HG03342 (cell line): Measurements from ENCODE around the gene ANKS1B.

Experiments
- ATAC-seq: cut with Tn5 transposase; IDR thresholded peaks from one replicate; pipeline ENCODE4 v1.9.1; 2021; ENCODE audit warnings: mild to moderate bottlenecking, moderate library complexity; ENCODE audit not compliant: unreplicated experiment

Gene ANKS1B

DNA sequence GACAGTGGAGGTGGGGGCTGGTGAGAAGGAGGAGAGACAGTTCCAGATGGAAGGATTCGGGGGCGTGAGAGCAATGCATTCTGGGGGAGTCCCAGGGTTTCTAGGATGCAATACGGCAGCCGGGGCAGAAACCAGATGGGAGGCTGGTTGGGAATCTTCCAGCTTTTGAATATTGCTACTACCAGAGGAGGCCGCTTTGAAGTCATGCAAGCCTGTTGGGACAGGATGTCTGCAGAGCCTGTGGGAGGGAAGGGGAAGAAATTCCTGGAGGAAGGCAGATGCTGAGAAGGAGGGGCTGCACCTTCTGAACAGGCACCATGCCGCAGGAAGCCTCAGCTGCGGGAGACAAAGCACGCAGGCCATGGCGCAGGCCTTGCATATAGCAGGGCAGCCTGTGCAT, 1234.2 kb downstream of the ANKS1B start:
- ATAC-seq, result no peak

DNA sequence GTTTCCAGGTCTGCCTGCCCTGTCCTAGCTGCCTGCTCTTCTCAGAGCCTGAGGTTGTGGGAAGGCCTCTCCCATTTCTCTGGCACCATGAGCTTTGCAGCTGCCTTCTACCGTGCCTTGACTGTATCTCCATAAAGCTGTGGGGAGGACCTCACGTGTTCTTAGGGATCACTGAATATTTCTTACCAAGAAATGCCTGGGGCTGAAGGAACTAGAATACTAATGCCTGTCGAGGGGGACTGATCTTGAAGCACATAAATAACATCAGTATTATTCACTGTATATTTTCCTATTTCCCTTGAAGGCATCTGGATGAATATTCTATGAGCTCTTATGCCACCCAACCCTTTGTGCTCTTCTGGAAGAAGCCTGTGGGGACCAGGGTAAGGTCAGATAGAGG, 1236.3 kb downstream of the ANKS1B start:
- ATAC-seq, result no peak

- ATAC-seq, result no peak
These were observed 1239.0 kb downstream of the ANKS1B start for GRCh38 chr12:98745578-98746391.

- ATAC-seq, result no peak
These were observed 1240.1 kb downstream of the ANKS1B start for GRCh38 chr12:98744680-98745079.

DNA sequence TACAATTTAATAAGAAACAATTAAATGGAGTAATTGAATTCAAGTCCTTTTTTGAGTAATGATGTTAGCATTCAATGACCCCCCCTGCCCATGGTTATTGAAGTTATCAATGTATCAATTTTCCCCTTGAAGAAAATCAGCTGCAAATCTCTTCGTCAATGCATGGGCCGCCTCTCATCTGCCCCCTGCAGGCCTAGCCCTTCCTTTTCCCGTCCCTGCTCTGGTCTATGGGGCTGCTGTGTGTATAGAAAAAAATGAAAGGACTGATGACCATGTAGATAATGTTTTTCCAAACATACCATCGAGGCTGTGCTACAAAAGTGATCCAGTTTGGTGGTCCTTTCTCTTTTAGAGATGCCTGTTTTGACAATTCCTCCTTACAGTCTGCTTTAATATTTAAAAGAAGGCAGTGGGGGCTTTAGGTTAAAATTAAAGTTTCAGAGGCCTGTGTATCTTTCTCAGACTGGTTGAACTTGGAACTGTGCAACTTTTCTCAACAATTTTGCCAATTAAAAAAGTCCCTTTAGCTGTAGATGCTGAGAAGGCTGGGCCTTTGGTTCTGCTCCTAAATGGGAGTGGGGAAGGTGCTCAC, 1241.3 kb downstream of the ANKS1B start:
- peak; percentile 57 for ATAC-seq

GRCh38 chr12:98741556-98742265, 1243.0 kb downstream of the ANKS1B start:
- no peak for ATAC-seq

GRCh38 chr12:98741196-98741555, 1243.6 kb downstream of the ANKS1B start:
- ATAC-seq, result no peak

DNA sequence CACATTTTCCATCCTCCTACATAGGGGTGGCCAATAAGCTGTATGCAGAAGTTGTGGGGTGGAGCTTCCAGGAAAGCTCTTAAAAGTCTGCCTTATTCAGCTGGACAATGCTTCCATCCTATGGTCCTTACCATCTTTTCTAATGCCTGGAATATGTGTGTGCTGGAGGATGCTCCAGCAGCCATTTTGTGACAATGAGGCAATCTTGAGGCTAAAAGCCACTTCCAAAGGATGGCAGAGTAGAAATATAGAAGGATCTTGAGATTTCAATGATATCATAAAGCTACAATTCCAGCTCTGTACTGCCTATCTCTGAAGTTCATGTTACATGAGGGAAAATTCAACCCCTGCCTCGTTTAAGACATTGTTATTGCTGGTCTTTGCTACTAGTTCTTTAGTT, 1244.0 kb downstream of the ANKS1B start:
- no peak for ATAC-seq

DNA sequence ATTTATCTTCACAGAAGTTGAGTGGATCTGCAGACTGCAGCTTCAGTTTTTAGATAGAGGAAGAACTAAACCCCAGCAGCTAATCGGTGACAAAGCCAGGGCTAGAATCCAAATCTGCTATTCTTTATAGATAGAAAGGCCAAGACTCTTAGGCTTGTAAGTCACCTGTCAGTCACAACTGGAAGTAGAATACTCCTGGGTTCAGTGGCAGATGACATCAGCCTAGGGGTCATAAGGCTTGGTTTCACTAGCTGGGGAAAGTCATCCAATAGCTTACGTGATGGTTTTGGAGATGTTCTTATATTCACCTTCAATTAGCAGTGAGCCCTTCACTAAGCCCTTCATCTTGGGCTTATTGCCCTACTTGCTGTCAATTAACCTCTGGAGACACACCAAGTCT, 1246.2 kb downstream of the ANKS1B start:
- no peak for ATAC-seq

DNA sequence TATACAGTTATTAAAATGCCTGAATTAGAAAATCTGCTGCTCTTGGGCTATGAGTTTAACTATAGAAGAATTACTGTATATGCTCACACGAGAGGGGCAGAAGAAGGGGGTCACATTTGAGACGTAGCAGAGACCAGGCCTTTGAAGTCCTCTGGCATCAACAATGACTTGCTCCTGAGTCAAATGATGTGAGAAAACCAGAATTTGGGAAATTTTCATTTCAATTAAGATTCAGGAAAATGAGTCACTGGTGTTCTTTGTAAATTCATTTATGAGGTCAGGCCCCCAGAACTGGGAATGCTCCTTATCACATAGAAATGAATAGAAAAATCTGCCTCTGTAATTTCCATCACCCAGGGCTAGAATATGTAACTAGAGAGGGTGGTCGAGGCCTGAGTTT, 1246.7 kb downstream of the ANKS1B start:
- no peak for ATAC-seq

GRCh38 chr12:98737322-98737712, 1247.4 kb downstream of the ANKS1B start:
- no peak for ATAC-seq

DNA sequence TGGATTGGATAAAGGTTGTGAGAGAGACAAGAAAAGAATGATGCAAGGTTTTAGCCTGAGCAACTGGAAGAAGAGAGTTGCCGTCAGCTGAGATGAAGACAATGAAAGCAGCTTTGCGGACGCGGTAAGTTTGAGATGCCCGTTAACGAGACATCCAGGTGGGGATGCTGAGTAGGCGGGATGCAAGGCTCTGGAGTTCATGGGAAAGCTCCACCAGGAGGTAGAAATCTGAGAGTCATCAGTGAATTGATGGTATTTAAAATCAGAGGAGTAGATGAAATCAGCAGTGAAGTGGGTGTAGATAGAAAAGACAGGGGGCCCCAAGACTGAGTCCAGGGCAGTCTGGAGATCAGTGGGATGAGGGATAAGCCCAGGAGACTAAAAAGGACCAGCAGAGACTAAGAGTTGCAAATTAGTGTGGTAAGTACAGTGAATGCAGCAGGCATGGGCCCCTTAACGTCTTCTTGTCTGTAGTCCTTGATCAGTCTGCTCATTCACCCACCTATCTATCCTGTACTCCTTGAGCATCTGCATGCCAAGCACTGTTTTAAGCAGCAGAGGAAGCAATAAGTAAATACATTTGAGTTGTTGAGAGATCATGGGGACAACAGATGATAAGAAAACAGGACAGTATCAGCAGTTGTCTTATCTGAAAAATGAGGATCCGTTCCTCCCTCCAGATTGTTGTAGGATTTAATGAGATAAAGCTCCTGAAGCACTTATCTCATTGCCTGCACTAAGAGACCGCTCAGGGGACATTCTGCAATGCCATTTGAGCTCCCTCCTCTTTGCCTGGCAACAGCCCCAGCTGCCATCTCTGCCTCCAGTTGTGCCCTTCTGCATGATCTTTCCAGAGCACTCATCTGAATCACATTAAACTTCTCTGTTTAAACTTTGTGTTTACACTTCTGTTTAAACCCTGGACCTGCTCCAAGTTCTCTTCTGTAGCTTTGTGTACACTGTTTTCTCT, 1248.1 kb downstream of the ANKS1B start:
- no peak for ATAC-seq

GRCh38 chr12:98735821-98736220, 1248.9 kb downstream of the ANKS1B start:
- ATAC-seq, result no peak

DNA sequence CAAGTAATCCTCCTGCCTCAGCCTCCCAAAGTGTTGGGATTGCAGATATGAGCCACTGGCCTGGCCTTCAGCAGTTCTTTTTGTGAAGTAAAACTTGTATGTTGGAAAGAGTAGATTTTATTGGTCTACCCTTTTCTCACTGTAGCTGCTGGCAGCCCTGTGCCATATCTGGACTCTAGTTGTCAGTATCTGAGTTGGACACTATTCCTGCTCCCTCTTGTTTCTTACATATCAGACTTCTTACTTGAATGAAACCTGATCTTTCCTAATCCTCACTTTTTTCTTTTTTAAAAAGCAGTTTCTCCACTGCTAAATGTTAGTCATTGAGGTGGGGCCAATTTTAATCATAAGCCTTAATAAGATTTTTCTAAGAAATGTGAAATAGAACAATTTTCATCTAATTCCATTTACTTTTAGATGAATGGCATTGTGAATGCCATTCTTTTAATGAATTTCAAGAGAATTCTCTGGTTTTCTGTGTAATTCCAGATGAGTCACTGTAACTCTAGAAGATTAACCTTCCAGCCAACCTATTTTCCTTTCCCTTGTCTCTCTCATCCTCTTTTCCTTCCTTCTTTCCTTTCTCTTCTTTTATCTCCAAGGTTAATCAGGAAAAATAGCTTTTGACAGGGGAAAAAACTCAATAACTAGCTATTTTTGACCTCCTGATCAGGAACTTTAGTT, 1250.9 kb downstream of the ANKS1B start:
- ATAC-seq, result no peak

GRCh38 chr12:98730412-98730811, 1254.3 kb downstream of the ANKS1B start:
- ATAC-seq, result no peak

DNA sequence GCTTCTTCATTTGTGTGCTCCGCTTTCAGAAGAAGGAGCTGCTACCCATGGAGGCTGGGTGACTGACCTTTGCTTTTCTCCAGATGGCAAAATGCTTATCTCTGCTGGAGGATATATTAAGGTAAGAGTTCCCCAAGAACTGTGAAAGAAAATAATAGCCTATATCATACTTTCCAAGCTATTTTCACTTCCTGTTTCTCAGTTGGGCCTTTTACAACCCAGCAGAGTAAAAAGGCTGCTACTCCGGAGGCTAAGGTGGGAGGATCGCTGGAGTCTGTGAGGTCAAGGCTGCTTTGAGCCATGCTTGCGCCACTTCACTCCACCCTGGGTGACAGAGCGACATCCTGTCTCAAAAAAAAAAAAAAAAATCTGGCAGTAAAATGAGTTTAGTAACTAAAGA, 1257.5 kb downstream of the ANKS1B start:
- ATAC-seq, result no peak

DNA sequence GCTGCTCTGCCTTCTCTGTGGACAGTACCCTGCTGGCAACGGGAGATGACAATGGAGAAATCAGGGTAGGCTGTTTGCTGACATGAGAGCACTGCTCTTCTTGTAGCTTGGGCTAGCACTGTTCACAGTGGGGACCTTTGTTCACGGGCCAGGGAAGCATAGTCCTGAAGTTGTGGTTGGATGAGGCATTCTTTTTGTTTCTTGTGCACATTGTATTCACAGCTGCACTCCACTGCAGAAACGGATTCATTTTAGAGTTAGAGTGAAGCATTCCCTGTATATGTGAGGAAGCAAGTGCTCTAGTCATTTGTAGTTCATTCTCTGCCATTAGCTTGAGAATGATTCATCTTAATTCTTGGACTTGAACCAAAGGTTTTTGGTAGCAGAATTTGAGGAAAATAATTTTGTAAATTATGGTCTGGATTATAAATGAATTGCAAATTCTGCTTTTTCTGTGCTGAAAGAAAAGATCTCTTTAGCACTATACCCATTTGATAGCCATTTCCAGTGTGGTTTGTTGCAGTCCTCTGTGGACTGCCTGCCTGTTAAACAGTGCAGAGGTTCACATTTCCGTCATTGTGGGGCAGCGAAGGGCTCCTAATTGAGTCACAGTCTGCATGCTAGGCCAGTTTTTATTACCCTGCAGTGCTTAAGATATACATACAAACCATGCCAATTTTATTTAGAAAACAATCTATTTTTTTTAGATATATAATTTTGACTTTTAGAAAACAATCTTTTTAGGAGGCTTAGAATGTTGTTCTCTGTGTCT, 1259.1 kb downstream of the ANKS1B start:
- peak; percentile 87 for ATAC-seq

DNA sequence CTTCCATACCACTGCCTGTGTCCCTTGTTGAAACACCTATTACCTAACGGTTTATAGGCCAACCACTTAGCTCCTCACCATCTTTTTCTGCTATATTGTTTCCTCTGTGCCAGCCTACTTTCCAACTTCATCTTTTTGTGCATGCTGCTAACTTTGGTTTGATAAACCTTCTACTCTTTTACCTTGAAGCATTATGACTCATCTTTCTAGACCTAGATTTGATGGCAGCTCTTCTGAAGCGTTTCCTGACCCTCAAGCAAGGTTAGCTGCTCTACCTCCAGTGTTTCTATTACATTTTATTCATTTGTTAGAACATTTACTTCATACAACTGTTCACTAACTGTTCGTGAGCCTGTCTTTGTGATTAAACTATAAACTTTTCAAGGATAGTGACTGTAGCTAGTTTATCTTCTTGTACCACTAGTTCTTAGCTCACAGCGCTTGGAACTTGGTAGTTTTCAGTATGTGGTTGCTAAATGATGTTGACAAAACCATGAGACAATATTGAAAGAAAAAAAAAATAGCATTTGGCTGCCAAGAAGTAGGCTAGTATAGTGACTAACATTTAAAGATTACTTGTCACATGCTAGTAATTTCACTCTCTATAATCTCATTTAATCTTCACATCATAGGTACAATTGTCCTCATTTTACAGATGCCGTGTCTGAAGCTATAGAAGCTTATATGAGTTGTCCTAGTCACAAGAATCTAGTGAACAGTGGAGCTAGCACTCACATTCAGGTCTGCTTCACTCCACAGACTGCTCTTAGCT, 1260.2 kb downstream of the ANKS1B start:
- no peak for ATAC-seq

- no peak for ATAC-seq
These were observed 1263.5 kb downstream of the ANKS1B start for GRCh38 chr12:98721204-98721702.
